K562 (cell line): Measurements from ENCODE around the gene SETMAR. TPM values are rescaled to one million over a fixed set of nuclear protein-coding genes. Genes with fewer than 3 reads are reported as not detected.

Experiments
- HNRNPH1 ChIP-seq: fragments of 200-400 bp; formaldehyde crosslinking; optimal IDR thresholded peaks from 2 replicates; pipeline ENCODE3; 2017; ENCODE audit warnings: low read depth, mild to moderate bottlenecking, low read length, moderate library complexity
- KLF16 ChIP-seq: IDR thresholded peaks from 2 replicates; pipeline ENCODE4 v1.6.1; 2016; ENCODE audit warnings: antibody characterized with exemption
- MGA ChIP-seq: fragments of 450-650 bp; IDR thresholded peaks from 2 replicates; pipeline ENCODE4 v1.6.1; 2016; ENCODE audit warnings: mild to moderate bottlenecking, moderate library complexity
- POLR2B ChIP-seq: fragments of 450-650 bp; IDR thresholded peaks from 2 replicates; pipeline ENCODE4 v1.6.1; 2018; ENCODE audit warnings: low read depth; ENCODE audit not compliant: partially characterized antibody
- RFX7 ChIP-seq: fragments of 250-450 bp; sonication (Bioruptor Pico); IDR thresholded peaks from 2 replicates; pipeline ENCODE4 v1.5.1; 2021; ENCODE audit warnings: mild to moderate bottlenecking
- ZNF217 ChIP-seq: sonication (generic); formaldehyde crosslinking; IDR thresholded peaks from 2 replicates; pipeline ENCODE4 v1.8.0; 2022; ENCODE audit warnings: mild to moderate bottlenecking, missing genetic modification reagents
- ZNF24 ChIP-seq: fragments of 450-650 bp; IDR thresholded peaks from 2 replicates; pipeline ENCODE4 v1.6.1; 2016
- ZNF316 ChIP-seq: fragments of 450-650 bp; IDR thresholded peaks from 2 replicates; pipeline ENCODE4 v1.6.1; 2016
- ZNF551 ChIP-seq: fragments of 250-450 bp; sonication (Bioruptor Pico); IDR thresholded peaks from 2 replicates; pipeline ENCODE4 v1.5.0; 2021; ENCODE audit warnings: mild to moderate bottlenecking, moderate library complexity
- ZNF589 ChIP-seq: fragments of 200-800 bp; sonication (Bioruptor generic); IDR thresholded peaks from 2 replicates; pipeline ENCODE4 v1.6.1; 2016; ENCODE audit warnings: low read depth, missing genetic modification characterization, missing compliant biosample characterization
- ZNF717 ChIP-seq: fragments of 250-450 bp; sonication (Bioruptor Pico); IDR thresholded peaks from 2 replicates; pipeline ENCODE4 v1.5.0; 2021
- ZNF778 ChIP-seq: fragments of 450-650 bp; formaldehyde crosslinking; IDR thresholded peaks from 2 replicates; pipeline ENCODE4 v1.4.0; 2020; ENCODE audit warnings: mild to moderate bottlenecking, moderate library complexity
- polyA plus RNA-seq, 8 experiments: library from polyadenylated mRNA; depleted of rRNA in 4 of 8; stranded (reverse) in 5 of 8; unstranded in 3 of 8; fragments of >200 nt; fragmentation: Nextera tagmentation in 2 of 8; fragmentation: Illumina TruSeq in 1 of 8; extraction: Ambion mirVana in 2 of 8; extraction: Trizol in 1 of 8; gene quantifications; 2 replicates each; pipeline versions ENCODE4 v1.2.1 to v1.2.3, GENCODE V29; 2011 to 2014; ENCODE audit warnings: inconsistent platforms in 1 of 8, missing spikeins in 1 of 8
- total RNA-seq, 7 experiments: library from RNA; depleted of rRNA in 6 of 7; stranded (reverse); fragments of >200 nt in 6 of 7; fragmentation: Illumina TruSeq in 2 of 7; extraction: Trizol in 2 of 7; gene quantifications; 2 replicates each; pipeline versions ENCODE4 v1.2.1 to v1.2.3, GENCODE V29; 2011 to 2021; ENCODE audit warnings: low replicate concordance in 1 of 7
- TF ChIP-seq, protein P1 (sequence below): fragments of 150-350 bp; IDR thresholded peaks from 2 replicates; pipeline ENCODE4 v1.6.1; 2014; ENCODE audit warnings: low read depth, mild to moderate bottlenecking, low read length, borderline replicate concordance

SETMAR gene
- total and polyA plus RNA-seq, 9 of the 15 experiments (the other 6 are each of a cell fraction or from before 2014, with no cell fraction given): 5.5 to 25.1 (median 18.2) TPM

- TF ChIP-seq, protein P1, sequence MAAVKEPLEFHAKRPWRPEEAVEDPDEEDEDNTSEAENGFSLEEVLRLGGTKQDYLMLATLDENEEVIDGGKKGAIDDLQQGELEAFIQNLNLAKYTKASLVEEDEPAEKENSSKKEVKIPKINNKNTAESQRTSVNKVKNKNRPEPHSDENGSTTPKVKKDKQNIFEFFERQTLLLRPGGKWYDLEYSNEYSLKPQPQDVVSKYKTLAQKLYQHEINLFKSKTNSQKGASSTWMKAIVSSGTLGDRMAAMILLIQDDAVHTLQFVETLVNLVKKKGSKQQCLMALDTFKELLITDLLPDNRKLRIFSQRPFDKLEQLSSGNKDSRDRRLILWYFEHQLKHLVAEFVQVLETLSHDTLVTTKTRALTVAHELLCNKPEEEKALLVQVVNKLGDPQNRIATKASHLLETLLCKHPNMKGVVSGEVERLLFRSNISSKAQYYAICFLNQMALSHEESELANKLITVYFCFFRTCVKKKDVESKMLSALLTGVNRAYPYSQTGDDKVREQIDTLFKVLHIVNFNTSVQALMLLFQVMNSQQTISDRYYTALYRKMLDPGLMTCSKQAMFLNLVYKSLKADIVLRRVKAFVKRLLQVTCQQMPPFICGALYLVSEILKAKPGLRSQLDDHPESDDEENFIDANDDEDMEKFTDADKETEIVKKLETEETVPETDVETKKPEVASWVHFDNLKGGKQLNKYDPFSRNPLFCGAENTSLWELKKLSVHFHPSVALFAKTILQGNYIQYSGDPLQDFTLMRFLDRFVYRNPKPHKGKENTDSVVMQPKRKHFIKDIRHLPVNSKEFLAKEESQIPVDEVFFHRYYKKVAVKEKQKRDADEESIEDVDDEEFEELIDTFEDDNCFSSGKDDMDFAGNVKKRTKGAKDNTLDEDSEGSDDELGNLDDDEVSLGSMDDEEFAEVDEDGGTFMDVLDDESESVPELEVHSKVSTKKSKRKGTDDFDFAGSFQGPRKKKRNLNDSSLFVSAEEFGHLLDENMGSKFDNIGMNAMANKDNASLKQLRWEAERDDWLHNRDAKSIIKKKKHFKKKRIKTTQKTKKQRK: no peak
- no peak for TF ChIP-seq HNRNPH1
- TF ChIP-seq KLF16: no peak
- no peak for TF ChIP-seq ZNF217 (CRISPR knock-in tag)
- no peak for TF ChIP-seq ZNF316
- TF ChIP-seq ZNF551 (CRISPR knock-in tag): no peak
- peak; percentile 74 for TF ChIP-seq POLR2B
- TF ChIP-seq RFX7 (CRISPR knock-in tag): no peak
- no peak for TF ChIP-seq ZNF778 (CRISPR knock-in tag)
- TF ChIP-seq ZNF589 (CRISPR knock-in tag): 0 out of 2 replicates have a peak, but pooled peaks have one; percentile 26
- TF ChIP-seq ZNF717 (CRISPR knock-in tag): no peak
- TF ChIP-seq MGA: peak; percentile 91
- no peak; the same call in 1 of the 2 replicates for TF ChIP-seq ZNF24
Observed at GRCh38 chr3:4303187-4304123, at the start of gene SETMAR (continued).
